ENCODE measurements around the gene CLDN20.

DNA sequence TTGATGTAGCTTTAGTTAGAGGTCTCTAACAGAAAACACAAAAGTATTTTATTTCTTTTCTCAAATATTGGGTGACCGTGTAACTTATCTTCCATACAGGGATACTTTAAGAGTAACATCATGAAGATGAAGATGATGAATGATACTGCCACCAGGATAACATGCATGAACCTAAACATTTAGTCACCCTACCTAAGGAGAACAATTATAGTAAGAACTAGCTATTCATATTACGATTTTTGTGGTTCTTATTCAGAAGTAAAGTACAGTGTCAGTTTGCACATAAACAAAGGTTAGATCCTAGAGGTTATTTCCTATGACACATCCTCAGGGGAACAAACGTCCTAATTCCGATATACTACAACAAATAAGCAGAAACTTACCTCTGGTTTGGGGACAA, 21.0 kb downstream of the CLDN20 start:
- TF ChIP-seq CTCF (IDR thresholded peaks at IDR 0.05) (no peak), POLR2A (IDR thresholded peaks at IDR 0.05) (no peak)

Data from lower leg skin (tissue), 3 donors.